Activated naive CD4-positive, alpha-beta T cell treated with Interleukin-2 at 50 U/mL for 16 hours (primary cell): ENCODE data around the gene CYTH4.
A peak's percentile ranks its signal among the peaks of the same experiment; 100 is the strongest.
"Not testable (repeated sequence)": the region's sequence is repeated elsewhere in the genome, so short reads cannot be mapped to it uniquely, and the experiment has no call there.

Experiments
- DNase-seq: peaks from one replicate; pipeline ENCODE4 v3.0.0-alpha.2; 2020

The CYTH4 gene

GRCh38 chr22:37311761-37312312 lies 29.5 kb downstream of the CYTH4 start:
- no peak for DNase-seq

GRCh38 chr22:37312549-37313183 lies 30.4 kb downstream of the CYTH4 start:
- DNase-seq, result no peak

- DNase-seq, result no peak
These were observed 31.3 kb downstream of the CYTH4 start for GRCh38 chr22:37313376-37314314.

- DNase-seq, result peak; percentile 44
These were observed 32.2 kb downstream of the CYTH4 start for GRCh38 chr22:37314315-37315074.

- DNase-seq, result no peak
These were observed 34.1 kb downstream of the CYTH4 start for GRCh38 chr22:37316405-37316804.

GRCh38 chr22:37316875-37317371 lies 34.6 kb downstream of the CYTH4 start:
- peak; percentile 71 for DNase-seq

GRCh38 chr22:37317698-37318210 lies 35.4 kb downstream of the CYTH4 start:
- no peak for DNase-seq

GRCh38 chr22:37318364-37319109 lies 36.2 kb downstream of the CYTH4 start:
- no peak for DNase-seq

GRCh38 chr22:37319469-37319868 lies 37.2 kb downstream of the CYTH4 start:
- DNase-seq, result no peak

GRCh38 chr22:37320726-37321677 lies 38.7 kb downstream of the CYTH4 start:
- no peak for DNase-seq

- no peak for DNase-seq
These were observed 42.2 kb downstream of the CYTH4 start for GRCh38 chr22:37324340-37325038.

GRCh38 chr22:37325039-37325395 lies 42.7 kb downstream of the CYTH4 start:
- no peak for DNase-seq

- no peak for DNase-seq
These were observed 44.4 kb downstream of the CYTH4 start for GRCh38 chr22:37326726-37327125.

GRCh38 chr22:37328017-37328416 lies 45.7 kb downstream of the CYTH4 start:
- DNase-seq, result no peak

GRCh38 chr22:37328538-37329237 lies 46.4 kb downstream of the CYTH4 start:
- DNase-seq, result not testable (repeated sequence)

GRCh38 chr22:37329238-37330140 lies 47.2 kb downstream of the CYTH4 start:
- no peak for DNase-seq

GRCh38 chr22:37330200-37331033 lies 48.1 kb downstream of the CYTH4 start:
- peak; percentile 38 for DNase-seq
